Measurements from ENCODE around the gene GAK. TPM values are rescaled to one million over a fixed set of nuclear protein-coding genes. Genes with fewer than 3 reads are reported as not detected.

Gene GAK
- polyA plus RNA-seq, 1 donor (not counting 4 experiments of a cell fraction or from before 2014, with no cell fraction given), result 18.4 TPM

DNA sequence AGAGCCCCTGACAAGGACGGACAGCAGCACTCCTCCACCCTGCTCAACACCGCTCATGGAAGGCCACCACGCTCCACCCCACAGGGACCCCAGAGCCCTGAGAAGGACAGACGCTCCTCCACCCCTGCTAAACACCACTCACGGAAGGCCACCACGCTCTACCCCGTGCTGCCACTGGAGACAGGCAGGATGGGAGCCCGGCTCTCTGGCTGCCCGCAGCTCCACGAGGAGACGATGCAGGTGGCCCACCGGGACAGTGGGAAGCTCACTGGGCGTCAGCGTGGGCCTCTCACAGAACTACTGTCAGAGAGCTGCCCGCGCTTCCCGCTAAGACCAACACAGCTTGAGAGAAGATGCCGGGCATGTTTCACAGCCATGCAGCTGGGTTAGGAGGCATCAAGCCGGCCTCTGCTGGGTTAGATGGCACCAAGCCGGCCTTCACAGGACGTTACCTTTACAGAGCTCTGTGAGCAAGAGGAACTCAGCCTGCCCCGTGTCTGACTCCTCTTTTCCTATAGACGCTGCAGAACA, 20.8 kb downstream of the GAK start:
- FAIRE-seq (no peak), DNase-seq (ENCODE audit: low read depth, low spot score) (no peak)
- dilution Hi-C loops (cut with MboI; ENCODE audit: extremely low pct_ligation_motif_present, low sequenced_read_pairs), result no loop called here
- Histone ChIP-seq H3K4me1 (ENCODE audit: control insufficient read depth, extremely low read depth, insufficient read depth, low read length) (no peaks in the 10 kb centered on the region), H4K20me1 (ENCODE audit: control insufficient read depth, extremely low read depth, insufficient read depth, low read length) (no peaks in the 10 kb centered on the region), H2AFZ (ENCODE audit: control insufficient read depth, low read length) (no peak overlapping the region), H3K79me2 (ENCODE audit: control insufficient read depth, insufficient read depth, low read length) (peaks cover 51% of the 10 kb centered on the region), H3K9me1 (ENCODE audit: control insufficient read depth, extremely low read depth, insufficient read depth, low read length) (no peaks in the 10 kb centered on the region), H3K27me3 (ENCODE audit: control insufficient read depth, extremely low read depth, insufficient read depth, low read length) (no peaks in the 10 kb centered on the region), H3K9ac (ENCODE audit: control insufficient read depth, extremely low read depth, insufficient read depth, low read length) (no peak overlapping the region), H3K4me2 (ENCODE audit: control insufficient read depth, extremely low read depth, insufficient read depth, low read depth, low read length) (no peak overlapping the region), H3K27ac (ENCODE audit: control insufficient read depth, insufficient read depth, low read length) (no peak overlapping the region), H3K9me3 (ENCODE audit: control insufficient read depth, low read depth, low read length) (no peaks in the 10 kb centered on the region), H3K36me3 (ENCODE audit: control insufficient read depth in 2 of 2, extremely low read depth in 1 of 2, insufficient read depth in 2 of 2, low read length in 2 of 2) (peaks cover 0 to 20% of the 10 kb centered on the region in 2 experiments), H3K4me3 (ENCODE audit: control insufficient read depth in 2 of 3, extremely low read depth in 1 of 3, insufficient read depth in 2 of 3, low read depth in 1 of 3, low read length in 3 of 3) (no peak overlapping the region)
- TF ChIP-seq EZH2 (IDR thresholded peaks at IDR 0.05; ENCODE audit: low read length), result no peak
- no peak for TF ChIP-seq CTCF (optimal IDR thresholded peaks at IDR 0.05 in 1 of 3, IDR thresholded peaks at IDR 0.05 in 1 of 3, conservative IDR thresholded peaks at IDR 0.05 in 1 of 3; ENCODE audit: extremely low read depth in 1 of 3, insufficient read depth in 2 of 3, low read length in 3 of 3)

- Histone ChIP-seq H3K36me3 (ENCODE audit: control insufficient read depth in 2 of 2, extremely low read depth in 1 of 2, insufficient read depth in 2 of 2, low read length in 2 of 2) (peaks cover 0 to 20% of the 10 kb centered on the region in 2 experiments), H3K4me2 (ENCODE audit: control insufficient read depth, extremely low read depth, insufficient read depth, low read depth, low read length) (no peak overlapping the region), H3K27ac (ENCODE audit: control insufficient read depth, insufficient read depth, low read length) (no peak overlapping the region), H3K4me1 (ENCODE audit: control insufficient read depth, extremely low read depth, insufficient read depth, low read length) (no peaks in the 10 kb centered on the region), H3K4me3 (ENCODE audit: control insufficient read depth in 2 of 3, extremely low read depth in 1 of 3, insufficient read depth in 2 of 3, low read depth in 1 of 3, low read length in 3 of 3) (no peak overlapping the region), H2AFZ (ENCODE audit: control insufficient read depth, low read length) (no peak overlapping the region), H3K27me3 (ENCODE audit: control insufficient read depth, extremely low read depth, insufficient read depth, low read length) (no peaks in the 10 kb centered on the region), H3K9me3 (ENCODE audit: control insufficient read depth, low read depth, low read length) (peaks cover 2% of the 10 kb centered on the region), H3K9me1 (ENCODE audit: control insufficient read depth, extremely low read depth, insufficient read depth, low read length) (no peaks in the 10 kb centered on the region), H3K79me2 (ENCODE audit: control insufficient read depth, insufficient read depth, low read length) (peaks cover 50% of the 10 kb centered on the region), H4K20me1 (ENCODE audit: control insufficient read depth, extremely low read depth, insufficient read depth, low read length) (no peaks in the 10 kb centered on the region), H3K9ac (ENCODE audit: control insufficient read depth, extremely low read depth, insufficient read depth, low read length) (no peak overlapping the region)
- FAIRE-seq (no peak), DNase-seq (ENCODE audit: low read depth, low spot score) (no peak)
- TF ChIP-seq CTCF (optimal IDR thresholded peaks at IDR 0.05 in 1 of 3, IDR thresholded peaks at IDR 0.05 in 1 of 3, conservative IDR thresholded peaks at IDR 0.05 in 1 of 3; ENCODE audit: extremely low read depth in 1 of 3, insufficient read depth in 2 of 3, low read length in 3 of 3), result no peak
- TF ChIP-seq EZH2 (IDR thresholded peaks at IDR 0.05; ENCODE audit: low read length), result no peak
- dilution Hi-C loops (cut with MboI; ENCODE audit: extremely low pct_ligation_motif_present, low sequenced_read_pairs), result no loop called here
Observed at GRCh38 chr4:910366-911091, 21.6 kb downstream of the GAK start.

Data from keratinocyte (primary cell).